Activated CD8-positive, alpha-beta memory T cell treated with anti-CD3 and anti-CD28 coated beads, Interleukin-2, amount 50 U/mL, for 4 hours (primary cell): Measurements from ENCODE around the gene MYOF.
"Not testable (repeated sequence)": the region's sequence is repeated elsewhere in the genome, so short reads cannot be mapped to it uniquely, and the experiment has no call there.

Source experiments
- DNase-seq: peaks from one replicate; pipeline ENCODE4 v3.0.0-alpha.2; 2020

The MYOF gene

GRCh38 chr10:93456480-93456879 lies 25.7 kb downstream of the MYOF start:
- no peak for DNase-seq

- DNase-seq, result no peak
Observed at GRCh38 chr10:93454736-93455135, 27.4 kb downstream of the MYOF start.

- DNase-seq, result no peak
Observed at GRCh38 chr10:93454146-93454545, 28.0 kb downstream of the MYOF start.

GRCh38 chr10:93452143-93452542 lies 30.0 kb downstream of the MYOF start:
- no peak for DNase-seq

- DNase-seq, result no peak
Observed at GRCh38 chr10:93451244-93451947, 30.7 kb downstream of the MYOF start.

- no peak for DNase-seq
Observed at GRCh38 chr10:93447970-93448369, 34.2 kb downstream of the MYOF start.

GRCh38 chr10:93447019-93447418 lies 35.1 kb downstream of the MYOF start:
- no peak for DNase-seq

GRCh38 chr10:93445978-93446720 lies 36.0 kb downstream of the MYOF start:
- DNase-seq, result no peak

GRCh38 chr10:93445097-93445960 lies 36.8 kb downstream of the MYOF start:
- DNase-seq, result no peak

- DNase-seq, result no peak
Observed at GRCh38 chr10:93443481-93443880, 38.7 kb downstream of the MYOF start.

GRCh38 chr10:93442721-93443120 lies 39.4 kb downstream of the MYOF start:
- DNase-seq, result not testable (repeated sequence)

GRCh38 chr10:93440591-93441091 lies 41.5 kb downstream of the MYOF start:
- DNase-seq, result no peak

GRCh38 chr10:93438613-93439253 lies 43.4 kb downstream of the MYOF start:
- DNase-seq, result no peak

- DNase-seq, result no peak
Observed at GRCh38 chr10:93437946-93438612, 44.1 kb downstream of the MYOF start.

- no peak for DNase-seq
Observed at GRCh38 chr10:93437086-93437945, 44.8 kb downstream of the MYOF start.

GRCh38 chr10:93436591-93437085 lies 45.5 kb downstream of the MYOF start:
- no peak for DNase-seq

- DNase-seq, result no peak
Observed at GRCh38 chr10:93435621-93436397, 46.3 kb downstream of the MYOF start.

GRCh38 chr10:93434991-93435491 lies 47.1 kb downstream of the MYOF start:
- DNase-seq, result no peak

GRCh38 chr10:93431361-93431760 lies 50.8 kb downstream of the MYOF start:
- DNase-seq, result no peak

GRCh38 chr10:93425861-93426260 lies 56.3 kb downstream of the MYOF start:
- DNase-seq, result no peak
